GM18508 (cell line): Measurements from ENCODE around the gene TMEM215.

ENCODE experiments used
- ATAC-seq: cut with Tn5 transposase; IDR thresholded peaks from one replicate; pipeline ENCODE4 v1.9.1; 2021; ENCODE audit warnings: moderate number of reproducible peaks; ENCODE audit not compliant: insufficient read depth, unreplicated experiment

TMEM215 gene

DNA sequence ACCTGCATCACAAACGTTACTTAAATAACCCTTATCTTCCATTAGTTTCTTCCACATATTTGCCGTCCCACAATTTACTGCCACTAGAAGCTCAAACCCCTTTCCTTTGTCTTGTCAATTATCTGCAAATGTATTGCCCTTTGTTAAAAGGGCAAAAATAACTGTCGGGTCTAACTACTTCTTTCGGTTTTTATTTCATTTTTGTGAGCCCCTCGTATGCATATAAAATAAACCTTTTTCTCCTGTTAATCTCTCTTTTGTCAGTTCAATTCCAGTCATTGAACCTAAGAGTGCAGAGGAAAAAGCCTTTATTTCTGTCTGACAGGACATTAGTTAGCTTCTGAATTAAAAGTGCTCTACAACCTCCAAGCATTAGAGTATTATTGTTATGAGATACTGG is 45.5 kb downstream of the TMEM215 start:
- no peak for ATAC-seq

DNA sequence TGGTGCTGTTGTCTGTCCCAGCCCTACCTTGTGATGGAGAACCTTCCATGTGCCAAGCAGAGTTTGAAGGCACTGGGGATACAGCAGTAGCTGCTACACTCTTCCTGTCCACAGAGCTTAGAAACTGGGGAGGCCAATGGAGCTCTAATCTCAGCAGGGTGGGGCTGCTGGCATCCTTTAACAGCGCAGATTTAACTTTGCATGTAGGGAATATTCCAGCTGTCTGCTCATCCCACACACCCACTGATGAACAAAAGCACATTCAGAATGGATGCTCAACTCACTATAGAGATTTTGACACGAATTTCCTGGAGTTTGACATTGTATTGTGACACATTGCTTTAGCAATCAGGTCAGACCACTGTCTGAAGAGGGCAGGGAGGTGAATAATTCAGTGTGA is 49.0 kb downstream of the TMEM215 start:
- ATAC-seq = no peak
